ENCODE data around the gene MINK1. TPM values are rescaled to one million over a fixed set of nuclear protein-coding genes. Genes with fewer than 3 reads are reported as not detected.
A peak's percentile ranks its signal among the peaks of the same experiment; 100 is the strongest.

The MINK1 gene
- total and polyA plus RNA-seq, 2 of the 13 experiments (the other 11 are each of a cell fraction or from before 2014, with no cell fraction given) = 17.2 to 63.9 TPM

- TF ChIP-seq ZNF275 (CRISPR knock-in tag; IDR thresholded peaks at IDR 0.05; ENCODE audit: borderline replicate concordance) (no peak), FOXK1 (CRISPR knock-in tag; IDR thresholded peaks at IDR 0.05; ENCODE audit: borderline replicate concordance, low read depth) (no peak), ZNF292 (CRISPR knock-in tag; IDR thresholded peaks at IDR 0.05; ENCODE audit: borderline replicate concordance, low read depth) (no peak), ZNF501 (CRISPR knock-in tag; IDR thresholded peaks at IDR 0.05) (no peak), ZNF224 (CRISPR knock-in tag; IDR thresholded peaks at IDR 0.05) (no peak), MAZ (IDR thresholded peaks at IDR 0.05; ENCODE audit: borderline replicate concordance, low read depth, low read length) (peak; percentile 56), MAZ (CRISPR knock-in tag; IDR thresholded peaks at IDR 0.05; ENCODE audit: low read depth) (peak; percentile 77), NONO (IDR thresholded peaks at IDR 0.05) (no peak), NONO (CRISPR knock-in tag; conservative IDR thresholded peaks at IDR 0.05) (peak; percentile 50; the same call in 1 of the 2 replicates), ZHX2 (IDR thresholded peaks at IDR 0.05; ENCODE audit: low read depth) (no peak), ZHX2 (CRISPR knock-in tag; IDR thresholded peaks at IDR 0.05; ENCODE audit: borderline replicate concordance) (0 out of 2 replicates have a peak, but pooled peaks have one; percentile 20), ZNF280B (CRISPR knock-in tag; IDR thresholded peaks at IDR 0.05; ENCODE audit: borderline replicate concordance) (no peak), EZH2 (conservative IDR thresholded peaks at IDR 0.05; ENCODE audit: low read depth, low read length) (no peak), ZNF282 (IDR thresholded peaks at IDR 0.05; ENCODE audit: partially characterized antibody) (no peak), SP140L (CRISPR knock-in tag; IDR thresholded peaks at IDR 0.05; ENCODE audit: borderline replicate concordance) (no peak), FOXA3 (CRISPR knock-in tag; IDR thresholded peaks at IDR 0.05) (no peak), HNRNPLL (IDR thresholded peaks at IDR 0.05; ENCODE audit: low read depth, low read length, poor library complexity, severe bottlenecking) (peak; percentile 26), FIP1L1 (IDR thresholded peaks at IDR 0.05; ENCODE audit: borderline replicate concordance, insufficient read depth, low read depth, low read length) (no peak), MTA3 (CRISPR knock-in tag; IDR thresholded peaks at IDR 0.05) (no peak), ZBTB3 (CRISPR knock-in tag; IDR thresholded peaks at IDR 0.05; ENCODE audit: borderline replicate concordance, low read depth) (no peak), ZSCAN31 (CRISPR knock-in tag; IDR thresholded peaks at IDR 0.05; ENCODE audit: low read depth) (no peak)
Measured at GRCh38 chr17:4806777-4807604, 26.1 kb upstream of the MINK1 start, which contains the start of gene PLD2 (continued).
